ENCODE results near the gene LRIG1.

The LRIG1 gene

DNA sequence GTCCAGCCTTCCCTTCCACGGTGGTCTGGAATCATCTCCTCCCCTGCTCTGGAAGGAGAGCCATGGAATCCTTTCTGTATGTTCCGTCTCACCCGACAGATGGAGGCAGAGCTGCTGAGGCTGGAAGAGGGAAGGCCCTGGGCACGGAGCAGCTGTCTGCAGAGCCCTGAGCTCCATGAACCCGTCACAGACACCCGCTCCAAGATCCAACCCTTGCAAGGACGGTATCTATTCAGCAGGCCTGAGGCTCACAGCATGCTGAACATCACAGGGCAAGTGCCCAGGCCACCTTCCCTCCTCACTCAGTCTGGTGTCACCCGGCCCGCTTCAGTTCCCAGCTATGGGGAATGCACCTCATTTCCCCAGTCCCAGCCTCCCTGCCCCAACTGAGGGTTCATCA is 103.9 kb downstream of the LRIG1 start:
- no peak overlapping the region for H3K4me3 ChIP-seq (ENCODE audit: low read depth, low read length)
- TF ChIP-seq, protein P1, sequence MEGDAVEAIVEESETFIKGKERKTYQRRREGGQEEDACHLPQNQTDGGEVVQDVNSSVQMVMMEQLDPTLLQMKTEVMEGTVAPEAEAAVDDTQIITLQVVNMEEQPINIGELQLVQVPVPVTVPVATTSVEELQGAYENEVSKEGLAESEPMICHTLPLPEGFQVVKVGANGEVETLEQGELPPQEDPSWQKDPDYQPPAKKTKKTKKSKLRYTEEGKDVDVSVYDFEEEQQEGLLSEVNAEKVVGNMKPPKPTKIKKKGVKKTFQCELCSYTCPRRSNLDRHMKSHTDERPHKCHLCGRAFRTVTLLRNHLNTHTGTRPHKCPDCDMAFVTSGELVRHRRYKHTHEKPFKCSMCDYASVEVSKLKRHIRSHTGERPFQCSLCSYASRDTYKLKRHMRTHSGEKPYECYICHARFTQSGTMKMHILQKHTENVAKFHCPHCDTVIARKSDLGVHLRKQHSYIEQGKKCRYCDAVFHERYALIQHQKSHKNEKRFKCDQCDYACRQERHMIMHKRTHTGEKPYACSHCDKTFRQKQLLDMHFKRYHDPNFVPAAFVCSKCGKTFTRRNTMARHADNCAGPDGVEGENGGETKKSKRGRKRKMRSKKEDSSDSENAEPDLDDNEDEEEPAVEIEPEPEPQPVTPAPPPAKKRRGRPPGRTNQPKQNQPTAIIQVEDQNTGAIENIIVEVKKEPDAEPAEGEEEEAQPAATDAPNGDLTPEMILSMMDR (IDR thresholded peaks at IDR 0.05; ENCODE audit: low read depth, low read length) = no peak

GRCh38 chr3:66396161-66396760 is 104.6 kb downstream of the LRIG1 start:
- TF ChIP-seq, protein P1 (IDR thresholded peaks at IDR 0.05; ENCODE audit: low read depth, low read length) = no peak
- H3K4me3 ChIP-seq (ENCODE audit: low read depth, low read length) = no peak overlapping the region

- TF ChIP-seq, protein P1 (IDR thresholded peaks at IDR 0.05; ENCODE audit: low read depth, low read length) = no peak
- H3K4me3 ChIP-seq (ENCODE audit: low read depth, low read length) = no peak overlapping the region
These were observed 105.2 kb downstream of the LRIG1 start for GRCh38 chr3:66395635-66396034.

- no peak overlapping the region for H3K4me3 ChIP-seq (ENCODE audit: low read depth, low read length)
- TF ChIP-seq, protein P1 (IDR thresholded peaks at IDR 0.05; ENCODE audit: low read depth, low read length) = no peak
These were observed 106.0 kb downstream of the LRIG1 start for GRCh38 chr3:66394753-66395249.

DNA sequence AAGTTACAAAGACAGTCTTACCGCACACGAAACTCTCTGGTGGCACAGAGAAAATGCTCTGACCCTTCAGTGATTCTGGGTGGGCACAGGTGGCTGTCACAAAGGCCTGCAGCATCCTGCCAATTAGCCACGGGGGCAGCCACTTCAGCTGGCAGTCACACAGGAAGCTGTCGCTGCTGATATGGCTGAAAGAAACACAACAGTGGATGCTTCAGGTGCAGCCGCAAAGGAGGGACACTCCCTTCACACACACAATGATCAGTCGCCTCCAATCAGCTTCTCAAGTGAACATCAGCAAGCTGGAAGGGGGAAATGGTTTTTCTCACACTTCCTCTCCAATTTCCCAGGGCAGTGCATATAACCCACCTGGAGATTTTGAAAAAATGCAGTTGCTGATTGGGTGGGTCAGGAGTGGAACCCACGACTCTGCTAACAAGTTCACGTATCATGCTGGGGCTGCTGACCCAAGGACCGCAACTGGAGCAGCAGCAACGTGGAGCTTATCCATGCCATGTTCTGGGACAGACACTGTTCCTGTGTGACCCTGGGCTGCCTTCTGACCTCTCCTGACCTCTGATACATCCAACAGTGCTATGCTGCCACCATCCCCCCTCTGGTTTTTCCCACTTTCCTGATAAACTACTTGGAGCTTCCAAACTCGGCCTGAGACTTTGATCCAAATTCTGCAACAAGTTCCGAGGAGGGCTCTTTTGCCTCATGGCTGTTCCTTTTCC is 106.6 kb downstream of the LRIG1 start:
- no peak overlapping the region for H3K4me3 ChIP-seq (ENCODE audit: low read depth, low read length)
- TF ChIP-seq, protein P1 (IDR thresholded peaks at IDR 0.05; ENCODE audit: low read depth, low read length) = no peak

GRCh38 chr3:66393333-66394005 is 107.4 kb downstream of the LRIG1 start:
- no peak overlapping the region for H3K4me3 ChIP-seq (ENCODE audit: low read depth, low read length)
- TF ChIP-seq, protein P1 (IDR thresholded peaks at IDR 0.05; ENCODE audit: low read depth, low read length) = no peak

GRCh38 chr3:66392966-66393332 is 107.9 kb downstream of the LRIG1 start:
- TF ChIP-seq, protein P1 (IDR thresholded peaks at IDR 0.05; ENCODE audit: low read depth, low read length) = no peak
- no peak overlapping the region for H3K4me3 ChIP-seq (ENCODE audit: low read depth, low read length)

Measured in WI38 (cell line).